Colonic mucosa (tissue), 4 donors: Measurements from ENCODE around the gene RCOR2. TPM values are rescaled to one million over a fixed set of nuclear protein-coding genes. Genes with fewer than 3 reads are reported as not detected.

Source experiments
- DNase-seq: peaks from one replicate; pipeline ENCODE4 v3.0.0-alpha.2; 2020
- H3K27ac ChIP-seq: fragments of 200-600 bp; one replicate; pipeline ENCODE4 v1.8.0; 2021
- H3K27me3 ChIP-seq: fragments of 200-600 bp; one replicate; pipeline ENCODE4 v1.8.0; 2021
- H3K36me3 ChIP-seq: fragments of 200-600 bp; one replicate; pipeline ENCODE4 v1.8.0; 2021
- H3K4me1 ChIP-seq: fragments of 200-600 bp; one replicate; pipeline ENCODE4 v1.8.0; 2021; ENCODE audit warnings: mild to moderate bottlenecking
- H3K4me3 ChIP-seq: fragments of 200-600 bp; one replicate; pipeline ENCODE4 v1.8.0; 2021
- H3K9ac ChIP-seq, 2 donors: one replicate each; pipeline ENCODE4 v1.7.0; 2013; ENCODE audit warnings: control low read depth in 2 of 2, low read depth in 2 of 2, low read length in 2 of 2
- H3K9me3 ChIP-seq: fragments of 200-600 bp; one replicate; pipeline ENCODE4 v1.8.0; 2021
- intact Hi-C: fragments of 100-400 bp; cut with DNase I; formaldehyde crosslinking; loops from one replicate; pipeline ENCODE4 v1.14.1; 2022
- total RNA-seq, 2 donors: library from RNA; stranded (reverse); fragmentation: NEBNext Ultra II Directional in 1 of 2; extraction: Animal tissue kit (Norgen Biotek cat#: 25700) in 1 of 2; gene quantifications; one replicate each; pipeline ENCODE4 v1.2.1, GENCODE V29; 2021
- TF ChIP-seq, protein P1 (sequence below): fragments of 200-600 bp; IDR thresholded peaks from one replicate; pipeline ENCODE4 v1.8.0; 2022; ENCODE audit warnings: antibody characterized with exemption, mild to moderate bottlenecking
- donor health status: healthy.
- donor health status: DM: no; HTN: no; CAD: no.
- donor health status: DM: no; HTN: no; CAD: no.

RCOR2 gene
- total RNA-seq, 2 donors from 2014 or later: 4.8 to 5.2 TPM

- H3K9ac ChIP-seq: no peak overlapping the region
- peaks cover 38% of the 10 kb centered on the region for H3K36me3 ChIP-seq
- TF ChIP-seq, protein P1, sequence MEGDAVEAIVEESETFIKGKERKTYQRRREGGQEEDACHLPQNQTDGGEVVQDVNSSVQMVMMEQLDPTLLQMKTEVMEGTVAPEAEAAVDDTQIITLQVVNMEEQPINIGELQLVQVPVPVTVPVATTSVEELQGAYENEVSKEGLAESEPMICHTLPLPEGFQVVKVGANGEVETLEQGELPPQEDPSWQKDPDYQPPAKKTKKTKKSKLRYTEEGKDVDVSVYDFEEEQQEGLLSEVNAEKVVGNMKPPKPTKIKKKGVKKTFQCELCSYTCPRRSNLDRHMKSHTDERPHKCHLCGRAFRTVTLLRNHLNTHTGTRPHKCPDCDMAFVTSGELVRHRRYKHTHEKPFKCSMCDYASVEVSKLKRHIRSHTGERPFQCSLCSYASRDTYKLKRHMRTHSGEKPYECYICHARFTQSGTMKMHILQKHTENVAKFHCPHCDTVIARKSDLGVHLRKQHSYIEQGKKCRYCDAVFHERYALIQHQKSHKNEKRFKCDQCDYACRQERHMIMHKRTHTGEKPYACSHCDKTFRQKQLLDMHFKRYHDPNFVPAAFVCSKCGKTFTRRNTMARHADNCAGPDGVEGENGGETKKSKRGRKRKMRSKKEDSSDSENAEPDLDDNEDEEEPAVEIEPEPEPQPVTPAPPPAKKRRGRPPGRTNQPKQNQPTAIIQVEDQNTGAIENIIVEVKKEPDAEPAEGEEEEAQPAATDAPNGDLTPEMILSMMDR: no peak
- H3K27me3 ChIP-seq: no peaks in the 10 kb centered on the region
- H3K4me1 ChIP-seq: no peaks in the 10 kb centered on the region
- H3K27ac ChIP-seq: no peak overlapping the region
- H3K9me3 ChIP-seq: no peaks in the 10 kb centered on the region
- intact Hi-C loops: no loop called here
- no peak overlapping the region for H3K4me3 ChIP-seq
- peak; percentile 46 for DNase-seq
Observed at GRCh38 chr11:63896071-63896470, 20.9 kb downstream of the RCOR2 start.

DNA sequence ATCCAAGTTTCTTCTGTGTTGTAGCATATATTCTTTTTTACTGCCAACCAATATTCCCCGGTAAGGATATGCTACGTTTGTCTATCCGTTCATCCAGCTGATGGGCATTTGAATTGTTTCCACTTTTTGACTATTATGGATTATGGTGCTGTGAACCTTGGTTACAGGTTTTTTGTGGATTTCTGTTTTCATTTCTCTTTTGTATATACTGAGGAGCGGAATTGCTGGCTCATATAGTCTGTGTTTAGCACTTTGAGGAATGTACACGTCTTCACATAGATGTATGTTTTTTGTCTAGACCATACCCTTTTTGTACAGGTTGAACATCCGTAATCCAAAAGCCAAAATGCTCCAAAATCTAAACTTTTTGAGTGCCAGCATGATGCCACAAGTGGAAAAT, 23.6 kb downstream of the RCOR2 start:
- peaks cover 12% of the 10 kb centered on the region for H3K36me3 ChIP-seq
- H3K27me3 ChIP-seq: no peaks in the 10 kb centered on the region
- no peak overlapping the region for H3K9ac ChIP-seq
- no peak overlapping the region for H3K27ac ChIP-seq
- H3K4me1 ChIP-seq: peaks cover 9% of the 10 kb centered on the region
- DNase-seq: no peak
- TF ChIP-seq, protein P1: no peak
- no peak overlapping the region for H3K4me3 ChIP-seq
- intact Hi-C loops: no loop called here
- no peaks in the 10 kb centered on the region for H3K9me3 ChIP-seq

- Histone ChIP-seq H3K27me3 (no peaks in the 10 kb centered on the region), H3K9me3 (no peaks in the 10 kb centered on the region), H3K36me3 (peaks cover under 1% of the 10 kb centered on the region), H3K4me3 (no peak overlapping the region), H3K9ac (no peak overlapping the region), H3K27ac (no peak overlapping the region), H3K4me1 (peaks cover 17% of the 10 kb centered on the region)
- TF ChIP-seq, protein P1: no peak
- intact Hi-C loops: no loop called here
- no peak for DNase-seq
Observed at GRCh38 chr11:63892228-63892627, 24.7 kb downstream of the RCOR2 start.

- Histone ChIP-seq H3K27ac (no peak overlapping the region), H3K36me3 (no peaks in the 10 kb centered on the region)
- TF ChIP-seq, protein P1: no peak
Observed at GRCh38 chr11:63890368-63890767, 26.6 kb downstream of the RCOR2 start.

DNA sequence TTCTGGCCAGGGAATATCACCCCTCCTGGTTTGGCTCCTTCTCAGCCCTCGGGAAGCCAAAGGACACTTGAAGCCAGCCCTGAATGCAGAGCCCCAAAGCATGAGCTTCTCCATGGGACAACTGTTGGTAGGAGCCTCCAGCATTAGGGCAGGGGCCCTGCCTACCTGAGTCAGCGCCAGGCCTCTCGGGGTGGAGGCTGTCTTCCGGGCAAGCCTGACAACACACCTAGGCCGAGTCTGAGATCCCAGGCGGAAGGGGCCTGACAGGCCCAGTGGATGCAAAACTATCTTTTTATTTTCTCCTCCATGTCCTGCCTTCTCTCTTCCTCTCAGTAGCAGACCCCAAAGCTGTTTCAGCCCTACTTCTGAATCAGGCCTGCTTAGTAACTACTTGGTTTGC, 27.6 kb downstream of the RCOR2 start:
- Histone ChIP-seq H3K9ac (peak overlapping the region; percentile 73 to 97), H3K27ac (peak overlapping the region; percentile 95), H3K9me3 (no peaks in the 10 kb centered on the region), H3K4me3 (peak overlapping the region; percentile 33), H3K4me1 (peaks cover 22% of the 10 kb centered on the region), H3K36me3 (no peaks in the 10 kb centered on the region), H3K27me3 (no peaks in the 10 kb centered on the region)
- TF ChIP-seq, protein P1: no peak
- intact Hi-C loops: no loop called here
- peak; percentile 78 for DNase-seq

More at GRCh38 chr11:63890368-63890767, 26.6 kb downstream of the RCOR2 start:
- no peaks in the 10 kb centered on the region for H3K9me3 ChIP-seq
- DNase-seq: no peak
- peak overlapping the region in 1 of 2 donors; percentile 97 for H3K9ac ChIP-seq
- peak overlapping the region; percentile 33 for H3K4me3 ChIP-seq
- no peaks in the 10 kb centered on the region for H3K27me3 ChIP-seq
- intact Hi-C loops: no loop called here
- peaks cover 22% of the 10 kb centered on the region for H3K4me1 ChIP-seq
